ENCODE data around the gene ANO7.

GRCh38 chr2:241267249-241268067 lies 79.0 kb downstream of the ANO7 start:
- TF ChIP-seq TSHZ2 (CRISPR knock-in tag; IDR thresholded peaks at IDR 0.05) (no peak), CSDC2 (CRISPR knock-in tag; IDR thresholded peaks at IDR 0.05) (no peak), CREB5 (CRISPR knock-in tag; IDR thresholded peaks at IDR 0.05; ENCODE audit: low read depth) (no peak), ZFP30 (CRISPR knock-in tag; IDR thresholded peaks at IDR 0.05) (no peak), RARB (CRISPR knock-in tag; IDR thresholded peaks at IDR 0.05) (no peak), CSRNP3 (CRISPR knock-in tag; IDR thresholded peaks at IDR 0.05) (no peak), POU6F1 (CRISPR knock-in tag; IDR thresholded peaks at IDR 0.05; ENCODE audit: borderline replicate concordance, low read depth) (no peak), PATZ1 (CRISPR knock-in tag; IDR thresholded peaks at IDR 0.05; ENCODE audit: borderline replicate concordance) (no peak), ZFP3 (CRISPR knock-in tag; IDR thresholded peaks at IDR 0.05) (no peak)

Measured in SK-N-SH treated with all-trans-retinoic acid at 6 μM for 48 hours (cell line).